ENCODE results near the gene CCDC40. TPM values are rescaled to one million over a fixed set of nuclear protein-coding genes. Genes with fewer than 3 reads are reported as not detected.

The CCDC40 gene
- total and polyA plus RNA-seq, 2 experiments from 2014 or later, result 2.4 to 3.0 TPM

DNA sequence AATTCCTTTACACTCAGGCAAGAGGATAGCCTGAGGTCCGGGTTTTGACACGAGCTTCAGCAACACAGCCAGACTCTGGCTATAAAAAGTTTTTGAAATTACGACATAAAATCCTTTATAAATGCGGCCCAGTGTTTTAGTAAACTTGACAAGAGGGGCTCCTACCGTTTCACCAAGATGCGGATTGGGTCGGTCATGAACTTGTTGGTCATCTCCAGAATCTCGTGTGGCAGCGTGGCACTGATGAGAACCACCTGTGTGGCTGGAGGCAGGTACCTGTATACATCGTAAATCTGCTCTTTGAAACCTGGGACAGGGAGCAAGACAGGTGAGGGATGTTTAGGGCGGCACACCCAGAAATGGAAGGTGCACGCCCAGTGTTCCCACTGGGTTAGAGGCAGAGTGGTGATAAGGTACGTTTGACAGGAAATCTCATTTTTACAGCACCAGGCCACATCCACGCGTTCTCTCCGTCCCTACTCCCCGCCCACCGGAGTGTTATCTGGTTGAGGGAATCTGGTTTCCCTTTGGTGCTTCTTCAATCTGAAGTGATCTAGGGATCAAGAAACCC, 102.5 kb downstream of the CCDC40 start:
- Histone ChIP-seq H3K27me3 (replicated peaks; ENCODE audit: insufficient read depth) (no peaks in the 10 kb centered on the region), H3K9me2 (ENCODE audit: insufficient read depth) (no peaks in the 10 kb centered on the region), H3K4me2 (ENCODE audit: unreplicated experiment) (no peak overlapping the region), H2AFZ (no peak overlapping the region), H3K27ac (no peak overlapping the region), H3K4me3 (no peak overlapping the region), H3K9ac (no peak overlapping the region), H3K9me3 (ENCODE audit: low read depth) (no peaks in the 10 kb centered on the region), H3K4me1 (ENCODE audit: insufficient read depth) (no peaks in the 10 kb centered on the region), H4K20me1 (ENCODE audit: insufficient read depth) (no peaks in the 10 kb centered on the region), H3K79me2 (ENCODE audit: insufficient read depth) (peaks cover 36% of the 10 kb centered on the region), H3F3A (ENCODE audit: insufficient read depth) (peaks cover 7% of the 10 kb centered on the region), H3K36me3 (ENCODE audit: low read depth) (peaks cover 91% of the 10 kb centered on the region)
- 89 to 90% methylated on average over 18 of the region's 18 CpGs for WGBS, 2 experiments (ENCODE audit: low coverage in 1 of 2, low lambda C conversion rate in 2 of 2, missing lambda C conversion rate in 2 of 2)
- DNase-seq, result no peak
- no peak for TF ChIP-seq EZH2 (IDR thresholded peaks at IDR 0.05; ENCODE audit: insufficient read depth, poor library complexity, severe bottlenecking)
- TF ChIP-seq EZH2phosphoT487 (IDR thresholded peaks at IDR 0.05; ENCODE audit: insufficient read depth, low read depth), result no peak
- in situ Hi-C loops (cut with MboI), result no loop called here

DNA sequence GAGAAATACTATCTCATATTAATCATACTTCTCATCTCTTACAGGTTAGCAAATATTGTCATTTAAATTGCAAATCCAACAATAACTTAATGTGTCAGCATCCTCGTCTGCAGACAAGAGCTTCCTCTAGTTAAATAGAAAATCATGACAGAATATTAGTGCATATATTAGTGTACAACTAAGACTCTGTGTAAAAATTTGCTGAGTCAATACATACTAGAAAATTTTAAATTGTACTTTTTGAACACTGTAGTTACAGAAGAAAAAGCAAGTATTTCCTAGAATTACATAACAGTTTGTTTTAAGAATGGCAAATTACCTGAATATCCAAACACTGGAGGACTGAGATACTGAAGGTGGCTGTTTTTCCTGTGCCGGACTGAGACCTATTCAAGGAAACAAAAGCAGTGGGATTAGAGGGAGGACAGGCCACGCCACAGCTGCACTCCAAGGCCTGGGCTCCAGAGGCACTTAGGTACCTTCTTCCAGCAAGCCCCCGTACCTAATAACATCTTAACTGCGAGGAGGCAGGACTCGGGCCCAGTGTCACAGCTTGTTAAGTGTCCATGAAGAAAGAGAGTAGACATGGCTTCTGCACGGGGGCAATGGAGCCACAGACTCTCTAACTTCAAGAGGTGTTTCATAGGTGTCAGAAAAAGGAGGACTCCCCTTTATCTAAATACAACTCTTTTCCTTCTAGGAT, 105.2 kb downstream of the CCDC40 start:
- Histone ChIP-seq H3K4me3 (no peak overlapping the region), H3K27me3 (replicated peaks; ENCODE audit: insufficient read depth) (no peaks in the 10 kb centered on the region), H3K36me3 (ENCODE audit: low read depth) (peaks cover 66% of the 10 kb centered on the region), H2AFZ (no peak overlapping the region), H3K27ac (no peak overlapping the region), H3K9me2 (ENCODE audit: insufficient read depth) (no peaks in the 10 kb centered on the region), H3K4me2 (ENCODE audit: unreplicated experiment) (no peak overlapping the region), H3K9me3 (ENCODE audit: low read depth) (no peaks in the 10 kb centered on the region), H3K4me1 (ENCODE audit: insufficient read depth) (peaks cover 18% of the 10 kb centered on the region; the same call in 1 of the 2 replicates), H3K9ac (no peak overlapping the region), H3K79me2 (ENCODE audit: insufficient read depth) (peaks cover 63% of the 10 kb centered on the region), H4K20me1 (ENCODE audit: insufficient read depth) (peaks cover 12% of the 10 kb centered on the region; the same call in 1 of the 2 replicates), H3F3A (ENCODE audit: insufficient read depth) (no peaks in the 10 kb centered on the region)
- WGBS, 2 experiments (ENCODE audit: low coverage in 1 of 2, low lambda C conversion rate in 2 of 2, missing lambda C conversion rate in 2 of 2), result 90 to 95% methylated on average over 7 of the region's 7 CpGs
- in situ Hi-C loops (cut with MboI), result no loop called here
- no peak for TF ChIP-seq EZH2 (IDR thresholded peaks at IDR 0.05; ENCODE audit: insufficient read depth, poor library complexity, severe bottlenecking)
- no peak for TF ChIP-seq EZH2phosphoT487 (IDR thresholded peaks at IDR 0.05; ENCODE audit: insufficient read depth, low read depth)
- DNase-seq, result no peak

DNA sequence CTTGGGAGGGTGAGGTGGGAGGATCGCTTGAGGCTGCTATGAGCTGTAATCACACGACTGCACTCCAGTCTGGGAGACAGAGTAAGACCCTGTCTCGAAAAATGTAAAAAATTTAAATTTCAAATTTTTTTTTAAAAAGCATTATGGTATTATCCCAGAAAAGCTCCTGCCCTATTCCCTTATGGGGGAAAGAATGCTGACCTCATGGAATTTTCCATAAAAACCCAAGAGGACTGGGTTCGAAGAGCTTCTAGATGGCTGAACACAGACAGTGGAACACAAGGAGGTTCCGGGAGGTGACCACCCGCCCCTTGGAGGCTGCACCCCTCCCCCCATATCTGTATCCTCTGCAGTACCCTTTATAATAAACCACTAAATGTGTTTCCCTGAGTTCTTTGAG, 106.5 kb downstream of the CCDC40 start:
- Histone ChIP-seq H3K9me2 (ENCODE audit: insufficient read depth) (no peaks in the 10 kb centered on the region), H3K27ac (no peak overlapping the region), H3K4me2 (ENCODE audit: unreplicated experiment) (no peak overlapping the region), H3K4me1 (ENCODE audit: insufficient read depth) (peaks cover 18% of the 10 kb centered on the region; the same call in 1 of the 2 replicates), H3K27me3 (replicated peaks; ENCODE audit: insufficient read depth) (no peaks in the 10 kb centered on the region), H3F3A (ENCODE audit: insufficient read depth) (no peaks in the 10 kb centered on the region), H2AFZ (no peak overlapping the region), H3K9me3 (ENCODE audit: low read depth) (no peaks in the 10 kb centered on the region), H3K9ac (no peak overlapping the region), H3K4me3 (no peak overlapping the region), H3K36me3 (ENCODE audit: low read depth) (peaks cover 53% of the 10 kb centered on the region), H3K79me2 (ENCODE audit: insufficient read depth) (peaks cover 69% of the 10 kb centered on the region), H4K20me1 (ENCODE audit: insufficient read depth) (peaks cover 12% of the 10 kb centered on the region; the same call in 1 of the 2 replicates)
- TF ChIP-seq EZH2phosphoT487 (IDR thresholded peaks at IDR 0.05; ENCODE audit: insufficient read depth, low read depth) (no peak), EZH2 (IDR thresholded peaks at IDR 0.05; ENCODE audit: insufficient read depth, poor library complexity, severe bottlenecking) (no peak)
- 86 to 90% methylated on average over 6 of the region's 6 CpGs for WGBS, 2 experiments (ENCODE audit: low coverage in 1 of 2, low lambda C conversion rate in 2 of 2, missing lambda C conversion rate in 2 of 2)
- DNase-seq, result no peak
- in situ Hi-C loops (cut with MboI), result no loop called here

DNA sequence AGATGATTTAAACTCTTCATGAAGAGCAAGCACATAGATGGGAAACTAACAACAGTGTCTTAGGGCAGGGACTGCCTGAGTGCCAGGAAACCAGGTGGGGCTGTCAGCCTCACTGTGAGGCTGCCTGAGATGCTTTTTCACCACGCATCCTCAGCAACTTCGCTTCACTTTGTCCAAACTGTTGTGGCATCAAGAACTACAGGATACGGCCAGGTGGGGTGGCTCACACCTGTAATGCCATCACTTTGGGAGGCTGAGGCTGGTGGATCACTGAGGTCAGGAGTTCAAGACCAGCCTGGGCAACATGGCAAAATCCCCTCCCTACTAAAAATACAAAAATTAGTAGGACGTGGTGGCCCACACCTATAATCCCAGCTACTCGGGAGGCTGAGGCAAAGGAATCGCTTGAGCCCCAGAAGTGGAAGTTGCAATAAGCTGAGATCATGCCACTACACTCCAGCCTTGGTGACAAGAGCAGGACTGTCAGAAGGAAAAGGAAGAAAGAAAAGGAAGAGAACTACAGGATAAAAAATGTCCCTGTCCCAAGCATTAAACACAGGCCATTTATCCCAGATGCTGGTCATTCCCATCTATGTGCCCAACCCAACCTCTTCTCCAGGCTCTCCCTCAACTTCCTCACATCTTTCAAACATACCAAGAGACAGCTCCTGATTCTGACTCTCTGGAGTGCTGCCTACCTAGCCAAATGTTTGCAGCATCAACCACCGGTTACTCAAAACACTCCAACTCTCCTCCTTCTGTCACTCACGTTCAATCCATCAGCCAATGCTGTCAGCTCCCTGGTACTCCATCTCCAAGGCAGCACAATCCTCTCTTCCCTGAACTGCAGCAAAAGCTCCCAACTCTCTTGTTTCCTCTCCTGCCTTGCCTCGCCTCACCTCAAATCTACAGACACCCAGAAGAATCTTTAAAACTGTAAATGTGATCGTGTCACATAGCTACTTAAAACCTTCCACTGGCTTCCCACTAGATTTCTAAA, 108.9 kb downstream of the CCDC40 start:
- Histone ChIP-seq H3F3A (ENCODE audit: insufficient read depth) (no peaks in the 10 kb centered on the region), H3K36me3 (ENCODE audit: low read depth) (peaks cover 29% of the 10 kb centered on the region), H3K9ac (peak overlapping the region; percentile 91), H3K4me3 (peak overlapping the region; percentile 84), H2AFZ (no peak overlapping the region), H3K9me2 (ENCODE audit: insufficient read depth) (no peaks in the 10 kb centered on the region), H3K27me3 (replicated peaks; ENCODE audit: insufficient read depth) (no peaks in the 10 kb centered on the region), H3K79me2 (ENCODE audit: insufficient read depth) (peaks cover 92% of the 10 kb centered on the region), H3K27ac (peak overlapping the region; percentile 56; the same call in 1 of the 2 replicates), H3K4me2 (ENCODE audit: unreplicated experiment) (peak overlapping the region; percentile 83), H3K9me3 (ENCODE audit: low read depth) (no peaks in the 10 kb centered on the region), H3K4me1 (ENCODE audit: insufficient read depth) (peaks cover 18% of the 10 kb centered on the region; the same call in 1 of the 2 replicates), H4K20me1 (ENCODE audit: insufficient read depth) (peaks cover 12% of the 10 kb centered on the region; the same call in 1 of the 2 replicates)
- WGBS, 2 experiments (ENCODE audit: low coverage in 1 of 2, low lambda C conversion rate in 2 of 2, missing lambda C conversion rate in 2 of 2), result 20 to 21% methylated on average over 10 of the region's 10 CpGs
- TF ChIP-seq EZH2phosphoT487 (IDR thresholded peaks at IDR 0.05; ENCODE audit: insufficient read depth, low read depth) (no peak), EZH2 (IDR thresholded peaks at IDR 0.05; ENCODE audit: insufficient read depth, poor library complexity, severe bottlenecking) (no peak)
- in situ Hi-C loops (cut with MboI), result no loop called here
- DNase-seq, result peak; percentile 11

Measured in GM23248 (cell line).